Hepatocyte (in vitro differentiated cells): Measurements from ENCODE around the gene CPLANE1. TPM values are rescaled to one million over a fixed set of nuclear protein-coding genes. Genes with fewer than 3 reads are reported as not detected.

Experiments used
- DNase-seq: peaks from one replicate; pipeline ENCODE4 v3.0.0-alpha.2; 2016; ENCODE audit warnings: low spot score
- H2AFZ ChIP-seq: fragments of 200-600 bp; sonication (generic); 2 replicates; pipeline ENCODE4 v1.6.0; 2016; ENCODE audit warnings: antibody characterized with exemption, mild to moderate bottlenecking
- H3K27ac ChIP-seq: fragments of 200-600 bp; sonication (generic); 2 replicates; pipeline ENCODE4 v1.5.1; 2016; ENCODE audit warnings: mild to moderate bottlenecking
- H3K27me3 ChIP-seq: fragments of 200-600 bp; sonication (generic); 2 replicates; pipeline ENCODE4 v1.6.1; 2016
- H3K36me3 ChIP-seq: fragments of 200-600 bp; sonication (generic); replicated peaks from 2 replicates; pipeline ENCODE4 v1.5.1; 2016; ENCODE audit warnings: low read depth; ENCODE audit not compliant: insufficient read depth
- H3K4me1 ChIP-seq: fragments of 200-600 bp; sonication (generic); 2 replicates; pipeline ENCODE4 v1.5.1; 2016; ENCODE audit warnings: mild to moderate bottlenecking, moderate library complexity; ENCODE audit not compliant: insufficient read depth
- H3K4me2 ChIP-seq: fragments of 200-600 bp; sonication (generic); 2 replicates; pipeline ENCODE4 v1.6.0; 2016
- H3K4me3 ChIP-seq: fragments of 200-600 bp; sonication (generic); 2 replicates; pipeline ENCODE4 v1.5.1; 2016; ENCODE audit warnings: mild to moderate bottlenecking
- H3K79me2 ChIP-seq: fragments of 200-600 bp; sonication (generic); 2 replicates; pipeline ENCODE4 v1.6.0; 2017; ENCODE audit warnings: mild to moderate bottlenecking
- H3K9me2 ChIP-seq: fragments of 200-600 bp; sonication (generic); replicated peaks from 2 replicates; pipeline ENCODE4 v1.6.0; 2017; ENCODE audit warnings: mild to moderate bottlenecking; ENCODE audit not compliant: insufficient read depth
- H3K9me3 ChIP-seq: fragments of 200-600 bp; sonication (generic); 2 replicates; pipeline ENCODE4 v1.5.1; 2016; ENCODE audit warnings: low read depth, mild to moderate bottlenecking
- H4K20me1 ChIP-seq: fragments of 200-600 bp; sonication (generic); 2 replicates; pipeline ENCODE4 v1.6.0; 2016; ENCODE audit warnings: mild to moderate bottlenecking; ENCODE audit not compliant: insufficient read depth, poor library complexity, severe bottlenecking
- EZH2 ChIP-seq: fragments of 200-600 bp; sonication (generic); IDR thresholded peaks from 2 replicates; pipeline ENCODE4 v1.6.1; 2016; ENCODE audit warnings: antibody characterized with exemption, mild to moderate bottlenecking, borderline replicate concordance
- EZH2phosphoT487 ChIP-seq: fragments of 200-600 bp; sonication (generic); IDR thresholded peaks from one replicate; pipeline ENCODE4 v1.6.1; 2018; ENCODE audit warnings: antibody characterized with exemption, mild to moderate bottlenecking, low read depth, moderate library complexity; ENCODE audit not compliant: unreplicated experiment, severe bottlenecking
- WGBS: methylation state at CpG from one replicate; pipeline ENCODE4 v1.1.6; 2016; ENCODE audit warnings: low lambda C conversion rate; ENCODE audit errors: missing lambda C conversion rate; 5-methylcytosine and 5-hydroxymethylcytosine counted together
- polyA plus RNA-seq: library from polyadenylated mRNA; unstranded; fragments of >200 nt; fragmentation: Nextera tagmentation; extraction: Ambion mirVana; gene quantifications from 2 replicates; pipeline ENCODE4 v1.2.1, GENCODE V29; 2016
- total RNA-seq: library from RNA; depleted of rRNA; stranded (reverse); fragments of >200 nt; gene quantifications from 2 replicates; pipeline ENCODE4 v1.2.3, GENCODE V29; 2014
- TF ChIP-seq, protein P1 (sequence below): fragments of 200-600 bp; sonication (generic); IDR thresholded peaks from 2 replicates; pipeline ENCODE4 v1.5.1; 2016; ENCODE audit warnings: antibody characterized with exemption, mild to moderate bottlenecking; ENCODE audit not compliant: poor library complexity

Gene CPLANE1
- total and polyA plus RNA-seq, 2 experiments from 2014 or later: 4.3 to 29.6 TPM

DNA sequence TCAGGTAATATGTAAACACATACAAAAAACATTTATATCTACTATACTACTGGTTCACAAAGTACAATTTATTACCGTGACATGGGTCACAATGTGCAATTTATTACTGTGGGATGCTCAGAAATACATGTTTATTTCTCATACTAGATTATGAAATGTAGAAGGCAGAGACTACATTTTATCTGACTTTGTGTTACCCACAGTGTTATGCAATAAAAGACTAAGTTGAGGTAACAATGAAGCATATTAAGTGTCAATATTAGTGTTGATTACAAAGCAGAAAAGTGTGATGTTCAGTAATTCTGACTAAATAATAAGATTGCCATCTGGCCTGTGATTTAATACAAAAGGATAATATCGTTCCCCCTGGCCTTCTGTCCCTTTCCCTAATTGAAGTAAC is 42.4 kb downstream of the CPLANE1 start:
- H3K27me3 ChIP-seq: no peaks in the 10 kb centered on the region
- H3K27ac ChIP-seq: no peak overlapping the region
- H3K36me3 ChIP-seq: no peaks in the 10 kb centered on the region
- no peaks in the 10 kb centered on the region for H3K9me2 ChIP-seq
- no peak for TF ChIP-seq EZH2
- TF ChIP-seq EZH2phosphoT487: no peak
- TF ChIP-seq, protein P1, sequence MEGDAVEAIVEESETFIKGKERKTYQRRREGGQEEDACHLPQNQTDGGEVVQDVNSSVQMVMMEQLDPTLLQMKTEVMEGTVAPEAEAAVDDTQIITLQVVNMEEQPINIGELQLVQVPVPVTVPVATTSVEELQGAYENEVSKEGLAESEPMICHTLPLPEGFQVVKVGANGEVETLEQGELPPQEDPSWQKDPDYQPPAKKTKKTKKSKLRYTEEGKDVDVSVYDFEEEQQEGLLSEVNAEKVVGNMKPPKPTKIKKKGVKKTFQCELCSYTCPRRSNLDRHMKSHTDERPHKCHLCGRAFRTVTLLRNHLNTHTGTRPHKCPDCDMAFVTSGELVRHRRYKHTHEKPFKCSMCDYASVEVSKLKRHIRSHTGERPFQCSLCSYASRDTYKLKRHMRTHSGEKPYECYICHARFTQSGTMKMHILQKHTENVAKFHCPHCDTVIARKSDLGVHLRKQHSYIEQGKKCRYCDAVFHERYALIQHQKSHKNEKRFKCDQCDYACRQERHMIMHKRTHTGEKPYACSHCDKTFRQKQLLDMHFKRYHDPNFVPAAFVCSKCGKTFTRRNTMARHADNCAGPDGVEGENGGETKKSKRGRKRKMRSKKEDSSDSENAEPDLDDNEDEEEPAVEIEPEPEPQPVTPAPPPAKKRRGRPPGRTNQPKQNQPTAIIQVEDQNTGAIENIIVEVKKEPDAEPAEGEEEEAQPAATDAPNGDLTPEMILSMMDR: no peak
- DNase-seq: no peak
- 94% methylated on average over 2 of the region's 2 CpGs for WGBS
- no peak overlapping the region for H3K4me3 ChIP-seq
- no peaks in the 10 kb centered on the region for H3K9me3 ChIP-seq
- no peak overlapping the region for H2AFZ ChIP-seq
- H3K4me1 ChIP-seq: no peaks in the 10 kb centered on the region
- H4K20me1 ChIP-seq: no peaks in the 10 kb centered on the region
- no peaks in the 10 kb centered on the region for H3K79me2 ChIP-seq
- no peak overlapping the region for H3K4me2 ChIP-seq

DNA sequence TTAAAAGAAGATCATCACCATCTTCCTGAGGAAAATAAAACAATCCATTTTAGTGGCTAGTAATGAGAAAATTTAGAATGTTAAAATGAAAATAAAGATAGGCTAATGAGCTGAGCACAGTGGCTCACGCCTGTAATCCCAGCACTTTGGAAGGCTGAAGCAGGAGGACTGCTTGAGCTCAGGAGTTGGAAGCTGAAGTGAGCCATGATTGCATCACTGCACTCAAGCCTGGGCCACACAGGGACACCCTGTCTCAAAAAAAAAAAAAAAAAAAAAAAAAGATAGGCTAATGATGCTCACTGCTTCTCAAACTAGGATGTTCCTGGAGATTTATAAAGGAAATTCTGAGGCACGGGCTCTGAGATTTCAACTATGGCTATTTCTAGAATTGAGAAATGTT is 50.3 kb downstream of the CPLANE1 start:
- H2AFZ ChIP-seq: no peak overlapping the region
- no peaks in the 10 kb centered on the region for H3K79me2 ChIP-seq
- H4K20me1 ChIP-seq: no peaks in the 10 kb centered on the region
- DNase-seq: no peak
- no peak overlapping the region for H3K27ac ChIP-seq
- H3K4me1 ChIP-seq: no peaks in the 10 kb centered on the region
- no peaks in the 10 kb centered on the region for H3K9me3 ChIP-seq
- H3K4me2 ChIP-seq: no peak overlapping the region
- H3K9me2 ChIP-seq: no peaks in the 10 kb centered on the region
- H3K4me3 ChIP-seq: no peak overlapping the region
- peaks cover 2% of the 10 kb centered on the region for H3K36me3 ChIP-seq
- WGBS: 95% methylated on average over 2 of the region's 2 CpGs
- TF ChIP-seq, protein P1: no peak
- TF ChIP-seq EZH2 (no peak), EZH2phosphoT487 (no peak)
- H3K27me3 ChIP-seq: no peaks in the 10 kb centered on the region

DNA sequence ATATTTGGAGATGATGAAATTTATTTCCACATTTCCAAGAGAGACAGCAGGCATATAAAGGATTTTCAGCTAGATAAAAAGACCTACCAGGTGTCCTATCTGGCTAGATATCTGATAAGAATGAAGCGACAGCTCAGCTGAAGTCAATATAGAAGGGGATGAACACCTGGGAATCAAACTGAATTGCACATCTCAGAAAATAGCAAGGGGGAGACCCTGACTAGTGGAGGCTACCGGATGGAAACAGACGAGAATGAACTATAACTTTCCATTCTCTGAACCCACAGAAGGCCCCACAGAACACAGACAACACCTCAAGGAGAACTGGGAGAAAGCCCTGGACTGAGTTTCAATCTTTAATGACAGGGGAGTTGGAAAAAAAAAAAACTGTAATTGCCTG is 51.1 kb downstream of the CPLANE1 start:
- no peak for DNase-seq
- WGBS: 94% methylated on average over 3 of the region's 3 CpGs
- H3K27me3 ChIP-seq: no peaks in the 10 kb centered on the region
- H3K4me3 ChIP-seq: no peak overlapping the region
- H3K4me1 ChIP-seq: no peaks in the 10 kb centered on the region
- no peaks in the 10 kb centered on the region for H3K79me2 ChIP-seq
- TF ChIP-seq EZH2: no peak
- no peak for TF ChIP-seq EZH2phosphoT487
- TF ChIP-seq, protein P1: no peak
- no peaks in the 10 kb centered on the region for H3K9me3 ChIP-seq
- H2AFZ ChIP-seq: no peak overlapping the region
- H3K36me3 ChIP-seq: peaks cover 2% of the 10 kb centered on the region
- H3K27ac ChIP-seq: no peak overlapping the region
- no peak overlapping the region for H3K4me2 ChIP-seq
- H4K20me1 ChIP-seq: no peaks in the 10 kb centered on the region
- H3K9me2 ChIP-seq: no peaks in the 10 kb centered on the region
